ENCODE measurements around the gene ACADSB. TPM values are rescaled to one million over a fixed set of nuclear protein-coding genes. Genes with fewer than 3 reads are reported as not detected.

Gene ACADSB
- total RNA-seq, 1 donor from 2014 or later = 27.3 TPM

DNA sequence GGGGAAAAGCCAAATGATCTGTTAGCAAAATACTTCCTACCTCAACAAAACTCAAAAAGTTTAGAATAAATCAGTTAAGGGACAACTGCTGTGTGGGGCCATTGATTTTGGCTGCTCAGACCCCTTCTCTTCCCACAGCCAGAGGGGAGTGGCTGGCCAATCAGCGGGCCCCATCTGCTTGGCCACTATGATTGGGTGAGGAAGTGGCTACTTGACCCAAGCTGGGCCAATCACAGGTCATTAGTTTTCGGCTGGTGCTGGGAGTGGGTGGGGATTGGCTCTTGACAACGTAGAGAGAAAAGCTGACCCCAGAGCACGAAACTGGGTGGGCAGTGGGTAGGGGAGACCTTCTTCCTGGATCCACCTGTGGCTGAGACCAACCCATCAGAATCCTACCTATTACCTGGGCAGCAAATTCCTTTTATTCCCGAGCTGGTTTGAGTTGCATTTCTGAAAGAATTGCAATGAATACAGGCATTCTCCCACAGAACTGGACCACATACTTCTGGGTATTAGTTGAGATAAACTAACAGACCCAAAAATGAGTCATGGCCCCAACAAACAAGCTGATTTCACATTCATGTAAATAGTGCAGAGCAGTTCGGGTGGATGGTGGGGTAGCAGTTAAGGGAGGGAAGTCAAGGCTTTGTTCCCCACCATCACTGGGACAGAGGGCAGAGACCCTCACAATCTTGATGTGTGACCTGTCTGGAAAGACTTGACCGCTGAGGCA, 91.4 kb downstream of the ACADSB start:
- Mint-ChIP-seq H3K4me1 (ENCODE audit: unreplicated experiment) (no peaks in the 10 kb centered on the region), H3K27ac (no peak overlapping the region), H3K9me3 (no peaks in the 10 kb centered on the region), H3K4me3 (no peak overlapping the region), H3K27me3 (peaks cover 51% of the 10 kb centered on the region), H3K36me3 (no peaks in the 10 kb centered on the region)
- no peak for DNase-seq (ENCODE audit: extremely low spot score, unreplicated experiment)
- no peak for TF ChIP-seq CTCF (conservative IDR thresholded peaks at IDR 0.05)

GRCh38 chr10:123101872-123102271, 93.1 kb downstream of the ACADSB start:
- Mint-ChIP-seq H3K9me3 (no peaks in the 10 kb centered on the region), H3K27me3 (peaks cover 51% of the 10 kb centered on the region), H3K4me1 (ENCODE audit: unreplicated experiment) (no peaks in the 10 kb centered on the region), H3K4me3 (no peak overlapping the region), H3K36me3 (no peaks in the 10 kb centered on the region), H3K27ac (no peak overlapping the region)
- DNase-seq (ENCODE audit: extremely low spot score, unreplicated experiment) = no peak
- TF ChIP-seq CTCF (conservative IDR thresholded peaks at IDR 0.05) = no peak

DNA sequence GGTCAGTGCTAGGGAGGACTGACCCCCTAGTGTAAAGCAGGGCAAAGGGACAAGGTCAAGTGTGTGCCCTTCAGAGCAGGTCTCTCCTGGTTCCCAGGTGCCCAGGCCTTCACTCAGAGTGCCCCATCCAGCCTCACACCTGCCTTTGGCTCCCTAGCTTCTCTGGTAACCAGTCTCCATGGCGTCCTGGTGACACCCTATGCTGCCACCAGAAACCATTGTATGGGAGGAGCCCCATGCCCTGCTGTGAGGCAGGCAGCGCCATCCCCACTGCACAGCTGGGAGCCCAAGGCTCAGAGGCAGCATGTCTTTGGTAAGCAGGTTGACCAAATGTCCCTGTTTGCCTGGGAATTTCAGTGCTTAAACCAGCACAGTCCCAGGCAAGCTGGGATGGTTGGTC, 93.9 kb downstream of the ACADSB start:
- DNase-seq (ENCODE audit: extremely low spot score, unreplicated experiment) = no peak
- peaks cover 45% of the 10 kb centered on the region for H3K27me3 Mint-ChIP-seq
- no peaks in the 10 kb centered on the region for H3K36me3 Mint-ChIP-seq
- H3K4me3 Mint-ChIP-seq = no peak overlapping the region
- no peak for TF ChIP-seq CTCF (conservative IDR thresholded peaks at IDR 0.05)
- H3K9me3 Mint-ChIP-seq = no peaks in the 10 kb centered on the region
- no peak overlapping the region for H3K27ac Mint-ChIP-seq
- no peaks in the 10 kb centered on the region for H3K4me1 Mint-ChIP-seq (ENCODE audit: unreplicated experiment)

DNA sequence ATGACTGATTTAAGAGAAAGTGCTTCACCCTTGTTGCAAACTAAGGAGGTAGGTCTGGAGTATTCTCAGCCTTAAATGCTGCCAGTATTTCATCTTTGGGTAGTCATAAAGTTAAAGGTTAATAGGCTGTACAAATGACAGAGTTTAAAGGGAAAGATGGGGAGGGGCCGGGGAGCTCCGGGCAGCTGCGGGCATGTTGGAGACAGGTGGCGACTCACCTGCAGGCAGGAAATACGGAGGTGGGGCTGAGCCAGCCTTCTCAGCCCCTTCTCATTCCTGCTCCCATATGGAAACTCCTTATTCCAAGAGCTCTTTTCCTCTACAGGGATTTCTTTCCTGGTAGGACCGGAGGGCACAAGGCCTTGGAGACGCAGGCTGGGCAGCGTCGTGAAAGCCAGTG, 95.1 kb downstream of the ACADSB start:
- no peak for TF ChIP-seq CTCF (conservative IDR thresholded peaks at IDR 0.05)
- no peaks in the 10 kb centered on the region for H3K9me3 Mint-ChIP-seq
- H3K4me1 Mint-ChIP-seq (ENCODE audit: unreplicated experiment) = no peaks in the 10 kb centered on the region
- no peak overlapping the region for H3K4me3 Mint-ChIP-seq
- no peaks in the 10 kb centered on the region for H3K36me3 Mint-ChIP-seq
- H3K27me3 Mint-ChIP-seq = peaks cover 43% of the 10 kb centered on the region
- no peak for DNase-seq (ENCODE audit: extremely low spot score, unreplicated experiment)
- no peak overlapping the region for H3K27ac Mint-ChIP-seq

Other genes starting within 250 kb of the ACADSB start
- gene CUZD1, start 163.1 kb upstream of the ACADSB start, total RNA-seq (ENCODE audit: low replicate concordance) = 0.86 TPM in 1 of 2 replicates, not detected in the other
- 1.2 TPM in 1 of 2 replicates, not detected in the other for gene FAM24B, start 129.4 kb upstream of the ACADSB start, total RNA-seq (ENCODE audit: low replicate concordance)
- not detected in 2 replicates for gene FAM24A, start 98.4 kb upstream of the ACADSB start, total RNA-seq (ENCODE audit: low replicate concordance)
- 8.1 and 13.0 TPM in 2 replicates for gene C10orf88, start 54.8 kb upstream of the ACADSB start, total RNA-seq (ENCODE audit: low replicate concordance)
- gene PSTK, start 28.6 kb upstream of the ACADSB start, total RNA-seq (ENCODE audit: low replicate concordance) = 4.6 and 5.0 TPM in 2 replicates
- 12.0 and 12.6 TPM in 2 replicates for gene IKZF5, start 211 bp upstream of the ACADSB start, total RNA-seq (ENCODE audit: low replicate concordance)
- 0.77 TPM in 1 of 2 replicates, not detected in the other for gene HMX3, start 127.0 kb downstream of the ACADSB start, total RNA-seq (ENCODE audit: low replicate concordance)
- gene HMX2, start 139.1 kb downstream of the ACADSB start, total RNA-seq (ENCODE audit: low replicate concordance) = 0.19 TPM in 1 of 2 replicates, not detected in the other
- gene BUB3, start 145.4 kb downstream of the ACADSB start, total RNA-seq (ENCODE audit: low replicate concordance) = 74.2 and 124 TPM in 2 replicates

All from type B pancreatic cell (in vitro differentiated cells).